GM21786 (cell line): ENCODE measurements around the gene TMEM164.

ENCODE experiments used
- ATAC-seq: cut with Tn5 transposase; IDR thresholded peaks from one replicate; pipeline ENCODE4 v1.9.1; 2021; ENCODE audit not compliant: unreplicated experiment

The TMEM164 gene

DNA sequence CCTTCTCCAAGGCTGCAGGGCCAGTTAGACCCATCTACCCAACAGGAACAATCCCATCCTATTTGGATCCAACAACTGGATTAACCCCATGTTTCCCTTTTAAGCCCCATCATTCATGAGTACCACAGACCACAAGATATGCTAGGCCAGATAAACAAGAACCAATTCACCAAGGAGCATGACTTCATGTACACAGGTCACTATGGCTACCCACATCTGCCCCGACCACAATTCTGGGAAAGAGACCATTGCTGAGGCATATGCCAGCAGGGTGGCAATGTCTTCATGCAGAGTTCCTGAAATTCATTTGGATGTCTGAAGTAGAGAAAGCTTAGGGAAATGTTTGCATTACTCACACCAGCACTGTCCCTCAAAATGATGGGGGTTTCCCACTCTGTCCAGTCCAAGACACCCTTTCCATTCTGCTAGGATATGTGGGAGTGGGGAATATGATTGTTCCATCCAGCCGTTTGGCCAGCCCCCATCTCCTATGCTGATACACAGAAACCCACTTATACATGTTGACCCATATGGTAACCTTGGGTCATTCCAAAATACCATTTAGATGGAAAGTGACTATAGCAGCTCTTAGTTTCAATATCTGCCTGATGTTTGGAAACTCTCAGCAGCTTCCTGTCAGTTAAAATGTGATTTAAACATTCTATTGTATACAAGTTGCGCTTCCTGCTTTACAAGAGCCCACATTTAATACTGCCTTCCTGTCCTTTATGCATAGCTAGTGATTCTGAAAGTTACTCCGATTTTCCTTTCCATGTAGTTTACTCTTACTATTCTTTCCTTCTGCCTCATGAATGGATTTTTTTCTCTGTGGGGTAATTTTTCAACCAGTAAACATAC lies 186.0 kb downstream of the TMEM164 start:
- no peak for ATAC-seq

DNA sequence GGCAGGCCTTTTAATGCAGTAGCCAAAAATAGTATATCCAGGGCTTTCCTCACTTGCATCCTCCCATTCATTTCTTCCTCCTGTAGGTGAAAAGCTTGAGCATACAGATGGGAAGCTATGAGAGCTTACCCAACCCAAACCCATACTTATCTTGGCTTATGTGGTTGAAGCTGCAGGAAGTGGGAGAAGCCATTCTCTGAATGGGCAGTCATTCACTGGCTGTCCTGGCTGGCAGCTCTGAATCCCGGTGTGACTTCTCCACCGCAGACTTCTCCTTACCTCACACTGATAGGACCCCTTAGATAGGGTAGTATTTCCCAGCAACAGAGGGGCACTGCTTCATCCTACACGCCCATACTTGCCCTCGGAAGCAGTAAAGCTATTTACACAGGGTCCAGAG lies 189.6 kb downstream of the TMEM164 start:
- no peak for ATAC-seq

DNA sequence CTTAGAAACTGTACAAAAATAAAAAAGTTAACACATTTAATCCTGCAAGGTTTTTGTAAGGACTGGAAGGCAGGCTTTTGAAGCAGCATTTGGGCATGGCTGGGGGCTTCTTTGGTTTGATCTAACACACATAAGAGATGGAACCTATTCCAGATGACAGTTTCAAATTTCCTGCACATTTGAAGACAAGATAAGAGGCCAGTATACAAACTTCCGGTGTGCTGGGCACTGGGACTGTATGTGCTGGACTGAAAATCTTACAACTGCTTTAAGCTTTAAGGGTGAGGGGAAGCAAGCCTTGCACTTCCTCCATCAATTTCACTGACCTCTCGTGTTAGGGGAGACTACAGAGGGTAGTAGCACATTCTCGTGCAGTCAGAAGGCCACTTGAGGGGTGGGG lies 192.1 kb downstream of the TMEM164 start:
- no peak for ATAC-seq

DNA sequence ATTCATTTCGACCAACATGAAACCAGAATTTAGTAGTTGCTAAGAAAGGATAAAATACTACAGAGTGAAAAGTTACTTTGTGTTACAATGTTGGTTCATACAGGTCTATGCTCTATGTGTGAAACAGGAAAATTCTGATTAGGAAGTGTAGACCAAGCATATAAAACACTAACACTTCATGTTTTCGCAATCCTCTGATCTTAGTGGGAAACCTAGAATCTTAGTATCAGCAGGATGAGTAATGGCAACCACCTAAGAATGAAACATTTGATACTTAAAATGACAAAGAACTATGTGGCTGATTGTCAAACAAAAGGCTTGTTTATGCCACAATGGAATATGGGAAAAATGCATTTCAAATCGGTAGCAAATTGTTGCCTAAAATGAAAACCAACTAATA lies 198.9 kb downstream of the TMEM164 start:
- no peak for ATAC-seq

DNA sequence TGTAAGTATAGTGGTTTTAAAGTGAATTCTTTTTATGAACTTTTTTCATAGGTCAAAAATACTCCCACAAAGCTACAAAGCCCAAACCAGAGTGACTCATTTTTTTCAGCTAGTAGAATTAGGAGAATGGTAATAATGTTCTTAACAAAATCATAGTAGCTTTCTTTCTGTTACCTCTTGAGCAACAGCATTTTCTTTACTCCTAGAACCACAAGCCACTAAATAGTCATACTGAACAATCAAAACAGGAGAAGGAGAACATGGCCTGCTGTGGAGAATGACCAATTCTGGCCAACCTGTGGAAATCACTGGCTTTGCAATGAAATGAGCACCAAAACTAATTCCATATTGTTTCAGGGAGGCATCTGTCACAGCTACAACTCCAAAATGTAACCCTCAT lies 202.1 kb downstream of the TMEM164 start:
- no peak for ATAC-seq

- no peak for ATAC-seq
Observed at GRCh38 chrX:110208092-110208491, 205.2 kb downstream of the TMEM164 start.

DNA sequence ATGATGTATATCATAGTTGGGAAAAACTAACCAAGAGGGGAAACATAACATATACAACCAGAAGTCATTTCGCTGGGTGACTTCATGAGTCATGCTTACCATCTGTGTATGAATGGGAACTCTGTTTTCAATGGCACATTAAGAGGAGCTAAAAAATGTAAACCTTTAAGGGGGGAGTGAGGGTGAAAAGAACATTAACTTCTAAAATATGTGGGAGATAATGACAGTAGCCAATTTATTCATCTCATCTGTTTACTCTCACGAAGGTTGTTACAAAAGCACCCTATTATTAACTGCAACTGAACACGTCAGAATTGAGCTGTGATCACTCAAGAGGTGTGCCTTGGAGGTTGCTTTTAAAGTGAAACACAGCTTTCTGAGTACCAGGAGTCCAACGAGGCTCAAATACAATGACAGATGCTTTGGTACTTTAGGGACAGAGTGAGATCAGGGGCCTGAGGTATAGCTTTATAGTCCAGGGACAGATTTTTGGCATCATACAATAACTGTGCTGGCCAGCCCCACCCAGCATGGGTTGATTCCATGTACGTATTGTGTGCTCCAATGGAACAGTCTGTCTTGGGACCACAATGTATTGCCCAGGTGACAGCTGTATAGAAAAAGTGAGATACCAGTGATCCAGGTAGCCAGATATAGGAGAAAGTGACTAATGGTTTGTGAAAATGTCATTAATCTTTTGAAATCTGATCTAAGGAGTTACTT lies 207.7 kb downstream of the TMEM164 start:
- ATAC-seq = no peak

GRCh38 chrX:110211340-110211739 lies 208.4 kb downstream of the TMEM164 start:
- no peak for ATAC-seq

DNA sequence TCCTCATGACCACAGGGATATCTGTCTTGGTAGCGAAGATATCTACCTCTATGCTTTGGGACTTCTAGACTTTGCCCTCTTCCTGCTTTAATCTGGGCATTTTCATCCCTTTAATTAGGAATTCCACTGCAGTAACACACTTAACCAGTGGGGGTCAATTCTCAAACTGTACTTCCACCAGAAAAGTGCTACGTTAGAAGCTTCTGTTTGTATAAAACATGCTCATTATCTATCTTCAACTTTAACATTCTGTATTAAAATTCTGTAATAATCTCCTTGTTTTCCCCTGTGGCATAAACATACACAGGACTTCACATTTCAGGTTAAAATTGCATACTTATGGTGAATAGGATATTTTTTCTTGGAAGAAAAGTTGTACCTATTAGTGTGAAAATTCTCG lies 209.4 kb downstream of the TMEM164 start:
- ATAC-seq = no peak

DNA sequence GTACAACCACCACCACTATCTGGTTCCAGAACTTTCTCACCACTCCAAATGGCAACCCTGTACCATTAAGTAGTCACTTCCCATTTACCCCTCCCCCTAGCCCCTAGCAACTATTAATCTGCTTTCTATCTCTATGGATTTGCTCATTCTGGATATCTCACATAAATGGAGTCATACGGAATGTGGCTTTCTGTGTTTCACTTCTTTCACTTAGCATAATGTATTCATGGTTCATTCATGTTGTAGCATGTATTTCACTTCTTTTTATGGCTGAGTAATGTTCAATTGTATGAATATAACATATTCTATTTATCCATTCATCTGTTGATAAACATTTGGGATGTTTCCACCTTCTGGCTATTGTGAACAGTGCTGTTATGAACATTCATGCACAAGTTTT lies 210.3 kb downstream of the TMEM164 start:
- no peak for ATAC-seq

DNA sequence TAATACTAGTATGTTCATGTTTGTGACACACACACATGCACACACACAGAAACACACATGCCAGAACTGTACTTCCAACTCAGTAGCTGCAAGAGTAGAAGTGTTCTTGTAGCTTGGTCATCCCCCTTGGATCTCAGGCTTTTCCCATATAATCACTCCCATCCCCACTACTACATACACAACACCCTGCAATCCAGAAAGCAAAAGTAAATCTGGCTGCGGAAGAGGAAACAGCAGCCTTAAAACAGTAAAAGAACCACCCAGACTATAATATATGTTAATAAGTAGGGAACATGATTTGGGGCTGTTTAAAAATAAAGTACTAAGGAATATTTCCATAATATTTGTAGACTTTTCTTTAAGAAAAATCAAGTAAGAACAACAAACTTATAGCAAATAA lies 211.8 kb downstream of the TMEM164 start:
- ATAC-seq = no peak

- ATAC-seq = no peak
Observed at GRCh38 chrX:110215411-110215810, 212.5 kb downstream of the TMEM164 start.

- ATAC-seq = no peak
Observed at GRCh38 chrX:110216027-110216426, 213.1 kb downstream of the TMEM164 start.

DNA sequence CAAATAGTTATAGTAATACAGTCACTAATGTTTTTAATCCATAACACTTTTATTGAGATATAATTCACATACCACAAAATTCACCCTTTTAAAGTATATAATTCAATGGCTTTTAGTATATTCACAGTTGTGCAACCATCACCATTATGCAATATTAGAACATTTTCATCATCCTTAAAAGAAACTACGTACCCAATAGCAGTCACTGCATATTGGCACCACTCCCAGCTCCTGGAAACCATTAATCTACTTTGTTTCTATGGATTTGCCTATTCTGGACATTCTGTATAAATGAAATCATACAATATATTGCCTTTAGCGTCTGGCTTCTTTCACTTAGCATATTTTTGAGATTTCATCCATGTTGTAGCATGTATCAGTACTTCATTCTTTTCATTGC lies 215.7 kb downstream of the TMEM164 start:
- ATAC-seq = no peak

GRCh38 chrX:110219920-110220319 lies 217.0 kb downstream of the TMEM164 start:
- ATAC-seq = no peak

GRCh38 chrX:110222497-110223257 lies 219.8 kb downstream of the TMEM164 start:
- ATAC-seq = no peak

DNA sequence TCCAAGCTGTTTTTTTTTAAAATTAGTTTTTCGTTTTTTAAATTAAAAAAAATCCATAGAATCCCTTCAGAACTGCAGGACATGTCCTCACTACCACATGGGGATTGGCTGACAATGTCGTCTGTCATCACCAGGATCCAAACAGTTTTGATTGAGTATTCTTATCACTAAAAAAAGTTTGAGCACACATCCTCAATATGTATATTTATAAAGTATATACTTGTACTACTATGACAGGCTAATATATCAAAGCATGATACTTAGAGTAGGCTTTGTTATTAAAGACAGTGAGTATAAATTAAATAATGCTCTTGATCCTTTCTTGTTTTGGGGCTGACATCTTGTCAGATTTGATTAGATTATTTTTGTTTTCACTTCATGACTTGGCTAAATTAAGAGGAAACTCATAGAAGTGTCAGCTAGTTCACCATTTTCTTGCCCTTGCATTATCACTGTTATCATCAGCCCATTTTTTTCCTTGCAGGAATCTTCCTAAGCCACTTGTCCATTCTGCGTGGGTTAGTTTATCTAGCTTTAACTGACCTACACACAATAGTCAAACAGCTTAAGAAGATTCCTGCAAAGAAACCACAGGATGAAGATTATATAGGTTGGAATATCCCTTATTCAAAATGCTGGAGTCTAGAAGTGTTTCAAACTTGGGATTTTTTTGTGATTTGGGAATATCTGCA lies 222.2 kb downstream of the TMEM164 start:
- ATAC-seq = no peak

DNA sequence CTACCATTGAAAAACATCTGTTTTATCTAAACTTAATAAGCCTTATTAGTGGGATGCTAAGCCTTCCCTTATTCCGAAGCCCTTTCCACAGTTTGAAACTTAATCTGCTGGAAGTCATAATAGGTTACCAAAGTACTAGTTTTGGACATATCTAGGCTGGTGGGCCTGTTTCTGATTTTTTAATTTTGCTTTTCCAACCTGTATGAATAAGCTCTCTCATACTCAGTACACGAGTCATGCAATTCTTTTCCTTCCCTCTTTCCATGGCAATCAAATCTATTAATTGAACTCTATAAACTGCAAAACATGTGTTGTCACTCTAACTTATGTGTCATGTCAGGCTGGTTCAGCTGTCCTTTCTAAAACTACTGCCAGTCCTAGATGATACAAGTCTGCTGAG lies 224.0 kb downstream of the TMEM164 start:
- no peak for ATAC-seq
